HEK293T (cell line): ENCODE measurements around the gene SH3PXD2B.

ENCODE experiments used
- FOXA1 ChIP-seq: fragments of 450-650 bp; IDR thresholded peaks from 2 replicates; pipeline ENCODE4 v1.6.1; 2016; ENCODE audit warnings: mild to moderate bottlenecking
- FOXK2 ChIP-seq: fragments of 450-650 bp; IDR thresholded peaks from 2 replicates; pipeline ENCODE4 v1.6.1; 2016; ENCODE audit warnings: mild to moderate bottlenecking
- HDGF ChIP-seq: fragments of 450-650 bp; IDR thresholded peaks from 2 replicates; pipeline ENCODE4 v1.6.1; 2017; ENCODE audit warnings: antibody characterized with exemption, borderline replicate concordance
- NFRKB ChIP-seq: fragments of 450-650 bp; IDR thresholded peaks from 2 replicates; pipeline ENCODE4 v1.6.1; 2016; ENCODE audit warnings: mild to moderate bottlenecking, moderate library complexity
- SP1 ChIP-seq: fragments of 450-650 bp; IDR thresholded peaks from 2 replicates; pipeline ENCODE4 v1.6.1; 2017
- SUZ12 ChIP-seq: fragments of 450-650 bp; IDR thresholded peaks from 2 replicates; pipeline ENCODE4 v1.6.1; 2016; ENCODE audit warnings: mild to moderate bottlenecking

DNA sequence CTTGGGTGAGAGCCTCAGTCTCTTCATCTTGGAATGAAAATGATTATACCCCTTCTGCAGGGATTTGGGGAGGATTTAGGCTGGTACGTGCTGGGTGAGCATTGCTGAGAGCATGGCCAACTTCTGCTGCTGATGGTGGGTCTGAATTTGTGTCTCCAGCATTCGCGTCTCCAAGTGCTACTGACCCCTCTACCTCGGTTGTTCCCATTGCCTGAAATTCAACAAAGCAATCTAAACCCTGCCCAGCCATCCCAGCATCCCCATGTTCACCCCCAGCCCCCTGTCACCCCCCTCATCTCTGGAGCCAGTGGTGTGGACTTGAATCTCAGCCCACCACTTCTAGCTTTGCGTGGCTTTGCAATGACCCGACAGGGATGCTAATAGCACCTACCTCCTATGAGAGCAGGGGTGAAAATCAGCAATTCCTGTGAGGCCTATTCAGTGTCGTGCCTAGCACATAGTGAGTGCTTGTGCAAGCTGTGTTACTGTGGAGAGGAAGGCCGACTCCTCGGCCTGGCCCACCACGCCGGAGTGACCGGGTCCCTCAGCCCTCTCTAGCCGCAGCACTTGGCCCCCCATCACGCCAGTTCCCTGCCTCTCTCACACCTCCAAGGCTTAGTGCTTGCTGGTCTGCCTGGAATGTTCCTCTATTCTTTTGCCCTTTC, 43.4 kb upstream of the SH3PXD2B start:
- no peak for TF ChIP-seq FOXA1
- no peak for TF ChIP-seq SUZ12
- no peak for TF ChIP-seq FOXK2
- no peak for TF ChIP-seq HDGF
- TF ChIP-seq SP1 = no peak
- TF ChIP-seq NFRKB = no peak
